ENCODE data around the gene FRRS1.

The FRRS1 gene

DNA sequence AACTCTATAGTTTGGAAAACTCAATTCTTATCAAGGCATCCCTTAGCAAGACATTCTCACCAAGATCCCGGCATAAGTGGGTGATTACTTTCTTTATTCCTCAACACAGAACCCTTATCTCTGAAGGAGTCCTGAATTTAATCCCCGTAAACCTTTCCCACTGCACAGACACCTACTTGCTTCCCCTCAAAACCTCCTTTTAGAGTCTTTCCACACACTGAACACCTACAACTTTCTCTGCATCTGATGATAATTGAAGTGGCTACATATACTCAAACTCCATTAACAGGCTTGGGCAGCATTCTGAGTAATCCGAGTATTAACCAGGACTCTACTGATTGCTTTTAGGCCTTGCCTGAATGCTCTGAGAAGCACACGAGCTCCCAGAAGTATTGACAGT is 97.1 kb downstream of the FRRS1 start:
- POLR2A ChIA-PET, result no interaction called here
- TF ChIP-seq, protein P1, sequence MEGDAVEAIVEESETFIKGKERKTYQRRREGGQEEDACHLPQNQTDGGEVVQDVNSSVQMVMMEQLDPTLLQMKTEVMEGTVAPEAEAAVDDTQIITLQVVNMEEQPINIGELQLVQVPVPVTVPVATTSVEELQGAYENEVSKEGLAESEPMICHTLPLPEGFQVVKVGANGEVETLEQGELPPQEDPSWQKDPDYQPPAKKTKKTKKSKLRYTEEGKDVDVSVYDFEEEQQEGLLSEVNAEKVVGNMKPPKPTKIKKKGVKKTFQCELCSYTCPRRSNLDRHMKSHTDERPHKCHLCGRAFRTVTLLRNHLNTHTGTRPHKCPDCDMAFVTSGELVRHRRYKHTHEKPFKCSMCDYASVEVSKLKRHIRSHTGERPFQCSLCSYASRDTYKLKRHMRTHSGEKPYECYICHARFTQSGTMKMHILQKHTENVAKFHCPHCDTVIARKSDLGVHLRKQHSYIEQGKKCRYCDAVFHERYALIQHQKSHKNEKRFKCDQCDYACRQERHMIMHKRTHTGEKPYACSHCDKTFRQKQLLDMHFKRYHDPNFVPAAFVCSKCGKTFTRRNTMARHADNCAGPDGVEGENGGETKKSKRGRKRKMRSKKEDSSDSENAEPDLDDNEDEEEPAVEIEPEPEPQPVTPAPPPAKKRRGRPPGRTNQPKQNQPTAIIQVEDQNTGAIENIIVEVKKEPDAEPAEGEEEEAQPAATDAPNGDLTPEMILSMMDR (IDR thresholded peaks at IDR 0.05; ENCODE audit: control extremely low read depth, extremely low read depth, low read depth, missing control alignments), result no peak
- CTCF ChIA-PET, result interaction anchor here (1.0 to 1.8 kb wide), 2 partner anchors 14 to 16 kb away, joined by 3 to 5 read pairs; no protein-coding TSS in a partner anchor
- no peak for DNase-seq (ENCODE audit: extremely low spot score)

DNA sequence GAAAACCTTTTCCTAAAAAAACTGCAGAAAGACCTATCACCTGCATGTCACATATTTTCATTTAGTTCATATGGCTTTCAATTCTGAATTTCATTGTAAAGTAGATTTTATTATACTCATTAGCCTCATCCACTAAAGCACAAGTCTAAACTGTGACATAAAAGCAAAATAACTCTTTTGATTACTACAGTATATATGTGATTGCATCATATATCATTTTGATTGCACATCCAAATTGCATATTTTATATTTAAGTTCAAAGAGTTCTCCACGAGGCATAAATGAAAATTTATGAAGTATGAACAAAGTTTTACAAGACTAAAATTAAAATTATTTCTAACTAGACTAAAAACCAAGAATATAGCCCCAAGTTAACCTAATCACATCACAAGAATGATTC is 101.2 kb downstream of the FRRS1 start:
- CTCF ChIA-PET, result interaction anchor here (1.6 kb wide), 1 partner anchor 20 kb away, joined by 5 read pairs; no protein-coding TSS in a partner anchor
- POLR2A ChIA-PET, result no interaction called here
- TF ChIP-seq, protein P1 (IDR thresholded peaks at IDR 0.05; ENCODE audit: control extremely low read depth, extremely low read depth, low read depth, missing control alignments), result no peak
- DNase-seq (ENCODE audit: extremely low spot score), result no peak

DNA sequence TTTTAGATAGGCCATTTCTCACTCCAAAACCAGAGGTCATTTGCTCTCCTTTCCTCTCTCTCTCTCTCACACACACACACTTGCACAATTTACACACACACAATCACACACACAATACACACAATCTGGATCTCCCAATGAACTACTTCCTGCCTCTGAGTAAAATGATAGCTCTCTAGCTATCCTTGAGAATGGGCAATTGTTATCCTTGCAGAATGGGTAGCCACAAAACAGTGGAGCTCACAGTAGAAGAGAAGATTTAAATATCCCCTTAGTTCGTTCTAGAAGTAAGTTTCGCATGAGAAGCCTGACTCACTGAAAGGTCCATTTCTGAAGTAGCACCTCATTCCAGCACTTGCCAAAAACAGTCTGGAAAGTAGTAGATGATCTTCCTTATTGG is 102.9 kb downstream of the FRRS1 start:
- ChIA-PET POLR2A (no interaction called here), CTCF (interaction anchor here (1.2 to 1.6 kb wide), 3 partner anchors 17 to 22 kb away, joined by 3 to 5 read pairs (median 3); no protein-coding TSS in a partner anchor)
- TF ChIP-seq, protein P1 (IDR thresholded peaks at IDR 0.05; ENCODE audit: control extremely low read depth, extremely low read depth, low read depth, missing control alignments), result no peak
- no peak for DNase-seq (ENCODE audit: extremely low spot score)

DNA sequence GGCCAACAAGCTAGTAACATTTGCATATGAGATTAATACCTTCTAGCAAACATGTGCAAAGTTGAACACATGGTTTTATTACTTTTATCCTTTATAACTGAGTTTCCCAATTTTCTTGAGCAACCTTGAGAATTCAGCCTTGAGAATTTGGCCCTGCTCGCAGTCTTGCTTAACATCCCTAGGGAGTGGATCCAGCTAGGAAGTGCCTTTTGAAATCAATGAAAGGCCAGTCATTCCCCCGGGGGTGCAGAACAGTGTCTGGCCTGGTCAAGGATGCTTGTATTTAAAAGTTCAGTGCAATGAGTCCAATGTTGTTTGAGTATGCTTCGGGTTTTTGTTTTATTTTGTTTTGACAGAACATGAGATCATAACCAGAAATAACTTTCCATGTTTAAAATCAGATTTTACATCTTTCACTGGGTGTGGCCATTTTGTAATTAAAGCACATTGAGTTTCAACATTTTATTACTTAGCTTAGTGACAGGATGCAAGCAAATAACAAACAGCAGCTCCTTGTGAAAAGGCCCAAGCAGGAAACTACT is 103.8 kb downstream of the FRRS1 start:
- DNase-seq (ENCODE audit: extremely low spot score), result no peak
- POLR2A ChIA-PET, result no interaction called here
- CTCF ChIA-PET, result interaction anchor here (1.3 kb wide), 1 partner anchor 18 kb away, joined by 3 read pairs; no protein-coding TSS in a partner anchor
- TF ChIP-seq, protein P1 (IDR thresholded peaks at IDR 0.05; ENCODE audit: control extremely low read depth, extremely low read depth, low read depth, missing control alignments), result no peak

DNA sequence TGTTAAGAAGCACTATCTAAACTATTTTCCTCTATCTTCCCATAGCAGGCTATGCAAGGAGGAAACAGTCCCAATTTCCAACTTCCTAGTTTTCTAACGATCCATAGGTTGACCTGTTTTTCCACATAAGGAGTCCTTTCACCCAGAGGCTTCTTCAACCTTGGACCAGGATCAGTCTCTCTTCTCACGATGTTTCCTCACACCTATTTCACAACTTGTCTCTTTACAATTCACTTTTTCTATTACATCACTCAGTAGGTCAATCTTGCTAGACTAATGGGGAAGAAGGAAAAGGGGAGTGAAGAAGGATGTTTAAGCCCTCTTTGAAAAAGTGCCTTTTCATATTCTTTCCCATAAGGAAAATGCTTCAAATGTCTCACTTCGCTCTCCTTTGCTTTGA is 104.7 kb downstream of the FRRS1 start:
- ChIA-PET POLR2A (no interaction called here), CTCF (no interaction called here)
- TF ChIP-seq, protein P1 (IDR thresholded peaks at IDR 0.05; ENCODE audit: control extremely low read depth, extremely low read depth, low read depth, missing control alignments), result no peak
- DNase-seq (ENCODE audit: extremely low spot score), result no peak

DNA sequence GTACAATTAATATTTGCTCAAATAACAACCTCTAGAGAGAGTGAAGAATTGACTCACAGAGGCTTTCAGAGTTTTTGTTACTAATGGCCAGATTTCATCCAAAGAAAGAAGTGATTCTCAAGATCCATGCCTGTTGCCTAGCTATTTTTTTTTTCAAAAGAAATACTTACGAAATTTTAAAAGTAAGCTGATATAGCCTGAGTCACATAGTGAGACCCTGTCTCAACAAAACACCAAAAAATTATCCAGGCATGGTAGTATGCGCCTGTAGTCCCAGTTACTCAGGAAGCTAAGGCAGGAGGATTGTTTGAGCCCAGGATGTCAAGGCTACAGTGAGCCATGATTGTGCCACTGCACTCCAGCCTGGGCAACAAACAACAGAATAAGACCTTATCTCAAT is 105.9 kb downstream of the FRRS1 start:
- CTCF ChIA-PET, result no interaction called here
- POLR2A ChIA-PET, result no interaction called here
- no peak for DNase-seq (ENCODE audit: extremely low spot score)
- TF ChIP-seq, protein P1 (IDR thresholded peaks at IDR 0.05; ENCODE audit: control extremely low read depth, extremely low read depth, low read depth, missing control alignments), result no peak
